Adrenal gland (tissue), 5 donors: ENCODE data around the gene C1QTNF8.

Source experiments
- POLR2A ChIP-seq, 2 donors: fragments of 450-650 bp; IDR thresholded peaks; one replicate each; pipeline ENCODE4 v1.6.1; 2017; ENCODE audit warnings: antibody characterized with exemption in 2 of 2, mild to moderate bottlenecking in 2 of 2, moderate library complexity in 1 of 2
- TF ChIP-seq, protein P1 (sequence below), 6 experiments: fragments of 450-650 bp in 4 of 6; fragments of 200-600 bp in 2 of 6; sonication (generic) in 1 of 6; IDR thresholded peaks; 1 replicate in 5 of 6; 2 replicates in 1 of 6; pipeline versions ENCODE4 v1.5.1 to v1.8.0; 2016 to 2021; ENCODE audit warnings: antibody characterized with exemption in 6 of 6, mild to moderate bottlenecking in 2 of 6, moderate library complexity in 1 of 6
- donor health status: DM: no; HTN: no; CAD: no.

DNA sequence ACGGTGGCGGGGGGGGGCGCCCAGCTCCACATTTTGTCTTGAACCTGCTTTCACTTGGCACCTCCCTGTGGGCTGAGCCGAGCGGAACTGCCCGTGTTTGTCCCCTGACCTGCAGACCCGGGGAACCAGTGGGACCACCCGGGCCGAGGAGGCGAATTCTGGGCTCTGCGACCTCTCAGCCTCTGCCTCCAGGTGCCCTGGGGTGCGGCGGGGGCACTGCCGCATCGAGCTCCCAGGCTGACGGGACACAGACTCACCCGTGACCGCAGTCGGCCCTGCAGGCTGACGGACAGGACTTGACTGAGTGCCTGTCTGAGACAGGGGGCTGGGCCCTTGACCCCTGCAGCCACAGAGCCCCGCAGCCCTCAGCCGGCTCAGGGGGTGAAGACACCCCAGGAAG lies 11.1 kb upstream of the C1QTNF8 start:
- TF ChIP-seq, protein P1, sequence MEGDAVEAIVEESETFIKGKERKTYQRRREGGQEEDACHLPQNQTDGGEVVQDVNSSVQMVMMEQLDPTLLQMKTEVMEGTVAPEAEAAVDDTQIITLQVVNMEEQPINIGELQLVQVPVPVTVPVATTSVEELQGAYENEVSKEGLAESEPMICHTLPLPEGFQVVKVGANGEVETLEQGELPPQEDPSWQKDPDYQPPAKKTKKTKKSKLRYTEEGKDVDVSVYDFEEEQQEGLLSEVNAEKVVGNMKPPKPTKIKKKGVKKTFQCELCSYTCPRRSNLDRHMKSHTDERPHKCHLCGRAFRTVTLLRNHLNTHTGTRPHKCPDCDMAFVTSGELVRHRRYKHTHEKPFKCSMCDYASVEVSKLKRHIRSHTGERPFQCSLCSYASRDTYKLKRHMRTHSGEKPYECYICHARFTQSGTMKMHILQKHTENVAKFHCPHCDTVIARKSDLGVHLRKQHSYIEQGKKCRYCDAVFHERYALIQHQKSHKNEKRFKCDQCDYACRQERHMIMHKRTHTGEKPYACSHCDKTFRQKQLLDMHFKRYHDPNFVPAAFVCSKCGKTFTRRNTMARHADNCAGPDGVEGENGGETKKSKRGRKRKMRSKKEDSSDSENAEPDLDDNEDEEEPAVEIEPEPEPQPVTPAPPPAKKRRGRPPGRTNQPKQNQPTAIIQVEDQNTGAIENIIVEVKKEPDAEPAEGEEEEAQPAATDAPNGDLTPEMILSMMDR (IDR thresholded peaks at IDR 0.05), result no peak
- no peak for TF ChIP-seq POLR2A (IDR thresholded peaks at IDR 0.05)
